HL-60 (cell line): ENCODE data around the gene UGT3A2.

ENCODE experiments used
- DNase-seq, 2 experiments: peaks; one replicate each; pipeline ENCODE4 v3.0.0-alpha.2; 2010 to 2020; ENCODE audit warnings: low read depth in 1 of 2, low spot score in 1 of 2
- H3K27ac ChIP-seq: fragments of 250-450 bp; sonication (Bioruptor Pico); replicated peaks from 2 replicates; pipeline ENCODE4 v1.5.1; 2020; ENCODE audit warnings: mild to moderate bottlenecking, moderate library complexity
- H3K27me3 ChIP-seq: fragments of 250-450 bp; sonication (Bioruptor Pico); 2 replicates; pipeline ENCODE4 v1.5.1; 2021; ENCODE audit warnings: mild to moderate bottlenecking, moderate library complexity; ENCODE audit not compliant: insufficient read depth, poor library complexity, severe bottlenecking
- H3K4me3 ChIP-seq: replicated peaks from 2 replicates; pipeline ENCODE4 v1.5.1; 2011; ENCODE audit warnings: mild to moderate bottlenecking, control low read depth, low read length; ENCODE audit not compliant: insufficient read depth
- CTCF ChIP-seq: IDR thresholded peaks from one replicate; pipeline ENCODE4 v1.5.1; 2011; ENCODE audit warnings: low read length, control low read depth, inconsistent platforms; ENCODE audit not compliant: insufficient read depth
- GABPA ChIP-seq: IDR thresholded peaks from 2 replicates; pipeline ENCODE4 v1.6.1; 2012; ENCODE audit warnings: low read depth
- POLR2AphosphoS5 ChIP-seq: IDR thresholded peaks from 2 replicates; pipeline ENCODE4 v1.6.1; 2012; ENCODE audit warnings: low read depth
- SPI1 ChIP-seq: IDR thresholded peaks from 2 replicates; pipeline ENCODE4 v1.6.1; 2012; ENCODE audit warnings: low read depth, mild to moderate bottlenecking, borderline replicate concordance
- TF ChIP-seq, protein P1 (sequence below): IDR thresholded peaks from 2 replicates; pipeline ENCODE4 v1.6.1; 2012; ENCODE audit warnings: low read depth; ENCODE audit not compliant: insufficient replicate concordance

Gene UGT3A2

GRCh38 chr5:36007366-36007765 lies 59.3 kb downstream of the UGT3A2 start:
- TF ChIP-seq POLR2AphosphoS5 (no peak), SPI1 (no peak), CTCF (no peak), GABPA (no peak)
- TF ChIP-seq, protein P1, sequence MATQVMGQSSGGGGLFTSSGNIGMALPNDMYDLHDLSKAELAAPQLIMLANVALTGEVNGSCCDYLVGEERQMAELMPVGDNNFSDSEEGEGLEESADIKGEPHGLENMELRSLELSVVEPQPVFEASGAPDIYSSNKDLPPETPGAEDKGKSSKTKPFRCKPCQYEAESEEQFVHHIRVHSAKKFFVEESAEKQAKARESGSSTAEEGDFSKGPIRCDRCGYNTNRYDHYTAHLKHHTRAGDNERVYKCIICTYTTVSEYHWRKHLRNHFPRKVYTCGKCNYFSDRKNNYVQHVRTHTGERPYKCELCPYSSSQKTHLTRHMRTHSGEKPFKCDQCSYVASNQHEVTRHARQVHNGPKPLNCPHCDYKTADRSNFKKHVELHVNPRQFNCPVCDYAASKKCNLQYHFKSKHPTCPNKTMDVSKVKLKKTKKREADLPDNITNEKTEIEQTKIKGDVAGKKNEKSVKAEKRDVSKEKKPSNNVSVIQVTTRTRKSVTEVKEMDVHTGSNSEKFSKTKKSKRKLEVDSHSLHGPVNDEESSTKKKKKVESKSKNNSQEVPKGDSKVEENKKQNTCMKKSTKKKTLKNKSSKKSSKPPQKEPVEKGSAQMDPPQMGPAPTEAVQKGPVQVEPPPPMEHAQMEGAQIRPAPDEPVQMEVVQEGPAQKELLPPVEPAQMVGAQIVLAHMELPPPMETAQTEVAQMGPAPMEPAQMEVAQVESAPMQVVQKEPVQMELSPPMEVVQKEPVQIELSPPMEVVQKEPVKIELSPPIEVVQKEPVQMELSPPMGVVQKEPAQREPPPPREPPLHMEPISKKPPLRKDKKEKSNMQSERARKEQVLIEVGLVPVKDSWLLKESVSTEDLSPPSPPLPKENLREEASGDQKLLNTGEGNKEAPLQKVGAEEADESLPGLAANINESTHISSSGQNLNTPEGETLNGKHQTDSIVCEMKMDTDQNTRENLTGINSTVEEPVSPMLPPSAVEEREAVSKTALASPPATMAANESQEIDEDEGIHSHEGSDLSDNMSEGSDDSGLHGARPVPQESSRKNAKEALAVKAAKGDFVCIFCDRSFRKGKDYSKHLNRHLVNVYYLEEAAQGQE, result no peak
- Histone ChIP-seq H3K4me3 (no peak overlapping the region), H3K27ac (no peak overlapping the region), H3K27me3 (no peaks in the 10 kb centered on the region)
- no peak for DNase-seq

DNA sequence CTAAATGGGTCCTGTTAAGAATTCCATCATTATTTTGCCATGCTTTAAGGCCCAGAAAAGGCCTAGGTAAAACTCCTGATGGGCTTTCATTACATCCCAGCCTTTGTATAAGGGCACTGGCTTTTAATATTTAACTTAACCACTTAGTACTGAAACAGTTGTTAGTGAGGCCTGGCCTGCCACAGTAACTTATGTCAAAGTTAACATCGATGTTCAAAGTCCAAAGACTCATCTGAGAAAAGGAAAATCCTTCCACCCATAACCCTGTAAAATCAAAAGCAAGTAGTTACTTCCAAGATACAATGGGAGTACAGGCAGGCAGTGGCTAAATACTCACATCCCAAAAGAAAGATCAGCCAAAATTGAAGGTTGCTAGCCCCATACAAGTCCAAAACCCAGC lies 60.5 kb downstream of the UGT3A2 start:
- H3K4me3 ChIP-seq, result no peak overlapping the region
- no peak for DNase-seq
- H3K27ac ChIP-seq, result no peak overlapping the region
- no peak for TF ChIP-seq GABPA
- no peak for TF ChIP-seq POLR2AphosphoS5
- no peak for TF ChIP-seq CTCF
- TF ChIP-seq SPI1, result no peak
- TF ChIP-seq, protein P1, result no peak
- no peaks in the 10 kb centered on the region for H3K27me3 ChIP-seq

GRCh38 chr5:36001032-36001431 lies 65.7 kb downstream of the UGT3A2 start:
- DNase-seq, result no peak
- no peaks in the 10 kb centered on the region for H3K27me3 ChIP-seq
- no peak overlapping the region for H3K27ac ChIP-seq
- TF ChIP-seq CTCF (no peak), SPI1 (peak; percentile 64), GABPA (no peak), POLR2AphosphoS5 (no peak)
- TF ChIP-seq, protein P1, result no peak
- no peak overlapping the region for H3K4me3 ChIP-seq
